NCI-H128 (cell line): ENCODE results near the gene SCN1A.

Experiments
- DNase-seq: peaks from one replicate; lab custom pipeline; 2025; ENCODE audit not compliant: unreplicated experiment; lab: John Stamatoyannopoulos, UW

Gene SCN1A

GRCh38 chr2:166084301-166084700 is 43.5 kb downstream of the SCN1A start:
- no peak for DNase-seq

GRCh38 chr2:166082736-166083135 is 45.1 kb downstream of the SCN1A start:
- DNase-seq, result no peak

- DNase-seq, result no peak
Observed at GRCh38 chr2:166081852-166082251, 46.0 kb downstream of the SCN1A start.

GRCh38 chr2:166081131-166081632 is 46.6 kb downstream of the SCN1A start:
- no peak for DNase-seq

GRCh38 chr2:166074430-166074829 is 53.4 kb downstream of the SCN1A start:
- no peak for DNase-seq

GRCh38 chr2:166074011-166074410 is 53.8 kb downstream of the SCN1A start:
- DNase-seq, result no peak

GRCh38 chr2:166070231-166070630 is 57.6 kb downstream of the SCN1A start:
- no peak for DNase-seq

GRCh38 chr2:166068981-166069380 is 58.8 kb downstream of the SCN1A start:
- DNase-seq, result no peak

- no peak for DNase-seq
Observed at GRCh38 chr2:166067229-166067628, 60.6 kb downstream of the SCN1A start.

GRCh38 chr2:166060191-166060590 is 67.6 kb downstream of the SCN1A start:
- no peak for DNase-seq

- DNase-seq, result no peak
Observed at GRCh38 chr2:166057370-166058164, 70.3 kb downstream of the SCN1A start.

- no peak for DNase-seq
Observed at GRCh38 chr2:166044853-166045483, 82.9 kb downstream of the SCN1A start.

GRCh38 chr2:166042768-166043390 is 84.9 kb downstream of the SCN1A start:
- no peak for DNase-seq

- DNase-seq, result no peak
Observed at GRCh38 chr2:166042356-166042755, 85.5 kb downstream of the SCN1A start.

GRCh38 chr2:166041613-166042012 is 86.2 kb downstream of the SCN1A start:
- no peak for DNase-seq

- no peak for DNase-seq
Observed at GRCh38 chr2:166032361-166032760, 95.5 kb downstream of the SCN1A start.

GRCh38 chr2:166031054-166031453 is 96.8 kb downstream of the SCN1A start:
- no peak for DNase-seq

GRCh38 chr2:166025313-166025712 is 102.5 kb downstream of the SCN1A start:
- DNase-seq, result no peak

- DNase-seq, result no peak
Observed at GRCh38 chr2:166017208-166017607, 110.6 kb downstream of the SCN1A start.

GRCh38 chr2:166013878-166014277 is 113.9 kb downstream of the SCN1A start:
- DNase-seq, result no peak

- no peak for DNase-seq
Observed at GRCh38 chr2:166011660-166012059, 116.2 kb downstream of the SCN1A start.

GRCh38 chr2:166000401-166000800 is 127.4 kb downstream of the SCN1A start:
- DNase-seq, result no peak
